ENCODE results near the gene GPATCH2L.

GPATCH2L gene

GRCh38 chr14:76257842-76258397 lies 106.2 kb downstream of the GPATCH2L start:
- no peak for DNase-seq

GRCh38 chr14:76259029-76259735 lies 107.5 kb downstream of the GPATCH2L start:
- no peak for DNase-seq

GRCh38 chr14:76260749-76261148 lies 109.0 kb downstream of the GPATCH2L start:
- DNase-seq: no peak

GRCh38 chr14:76261371-76261811 lies 109.7 kb downstream of the GPATCH2L start:
- DNase-seq: no peak

- DNase-seq: no peak
Observed at GRCh38 chr14:76262641-76263040, 110.9 kb downstream of the GPATCH2L start.
